ENCODE results near the gene TMEM238.

DNA sequence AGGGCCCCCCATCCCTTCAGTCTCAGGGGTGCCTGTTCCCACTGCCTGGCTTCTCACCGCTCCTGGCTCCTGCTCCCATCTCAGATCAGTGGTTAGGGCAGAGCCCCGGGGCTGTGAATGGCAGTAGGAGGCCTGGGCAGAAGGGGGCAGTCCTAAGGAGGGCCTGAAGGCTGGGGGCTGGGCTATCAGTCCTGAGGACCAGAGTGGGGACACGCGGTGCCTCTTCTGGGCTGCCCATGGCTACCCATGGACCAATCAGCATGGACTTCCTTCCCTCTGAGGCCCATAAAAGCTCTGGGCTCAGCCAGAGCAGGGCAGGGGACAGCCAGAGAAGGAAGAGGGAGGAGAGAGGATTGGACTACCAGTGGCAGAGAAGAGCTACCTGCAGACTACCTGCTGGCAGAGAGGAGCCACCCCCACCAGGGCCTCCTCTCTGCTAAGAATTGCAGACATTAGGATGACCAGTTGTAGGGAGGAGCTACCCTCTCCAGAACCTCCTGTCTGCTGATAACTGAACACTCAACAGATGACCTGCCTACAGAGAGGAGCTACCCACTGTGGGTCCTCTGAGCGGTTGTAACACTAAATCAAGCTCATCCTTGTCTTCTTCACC, 35.6 kb upstream of the TMEM238 start:
- TF ChIP-seq, protein P1, sequence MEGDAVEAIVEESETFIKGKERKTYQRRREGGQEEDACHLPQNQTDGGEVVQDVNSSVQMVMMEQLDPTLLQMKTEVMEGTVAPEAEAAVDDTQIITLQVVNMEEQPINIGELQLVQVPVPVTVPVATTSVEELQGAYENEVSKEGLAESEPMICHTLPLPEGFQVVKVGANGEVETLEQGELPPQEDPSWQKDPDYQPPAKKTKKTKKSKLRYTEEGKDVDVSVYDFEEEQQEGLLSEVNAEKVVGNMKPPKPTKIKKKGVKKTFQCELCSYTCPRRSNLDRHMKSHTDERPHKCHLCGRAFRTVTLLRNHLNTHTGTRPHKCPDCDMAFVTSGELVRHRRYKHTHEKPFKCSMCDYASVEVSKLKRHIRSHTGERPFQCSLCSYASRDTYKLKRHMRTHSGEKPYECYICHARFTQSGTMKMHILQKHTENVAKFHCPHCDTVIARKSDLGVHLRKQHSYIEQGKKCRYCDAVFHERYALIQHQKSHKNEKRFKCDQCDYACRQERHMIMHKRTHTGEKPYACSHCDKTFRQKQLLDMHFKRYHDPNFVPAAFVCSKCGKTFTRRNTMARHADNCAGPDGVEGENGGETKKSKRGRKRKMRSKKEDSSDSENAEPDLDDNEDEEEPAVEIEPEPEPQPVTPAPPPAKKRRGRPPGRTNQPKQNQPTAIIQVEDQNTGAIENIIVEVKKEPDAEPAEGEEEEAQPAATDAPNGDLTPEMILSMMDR (IDR thresholded peaks at IDR 0.05), result no peak
- TF ChIP-seq POLR2A (IDR thresholded peaks at IDR 0.05), result no peak
